NCI-H2196 (cell line): ENCODE measurements around the gene TM4SF4.
"Not testable (repeated sequence)": the region's sequence is repeated elsewhere in the genome, so short reads cannot be mapped to it uniquely, and the experiment has no call there.

Source experiments
- DNase-seq: peaks from one replicate; lab custom pipeline; 2025; ENCODE audit not compliant: unreplicated experiment; lab: John Stamatoyannopoulos, UW

TM4SF4 gene, protein sequence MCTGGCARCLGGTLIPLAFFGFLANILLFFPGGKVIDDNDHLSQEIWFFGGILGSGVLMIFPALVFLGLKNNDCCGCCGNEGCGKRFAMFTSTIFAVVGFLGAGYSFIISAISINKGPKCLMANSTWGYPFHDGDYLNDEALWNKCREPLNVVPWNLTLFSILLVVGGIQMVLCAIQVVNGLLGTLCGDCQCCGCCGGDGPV

DNA sequence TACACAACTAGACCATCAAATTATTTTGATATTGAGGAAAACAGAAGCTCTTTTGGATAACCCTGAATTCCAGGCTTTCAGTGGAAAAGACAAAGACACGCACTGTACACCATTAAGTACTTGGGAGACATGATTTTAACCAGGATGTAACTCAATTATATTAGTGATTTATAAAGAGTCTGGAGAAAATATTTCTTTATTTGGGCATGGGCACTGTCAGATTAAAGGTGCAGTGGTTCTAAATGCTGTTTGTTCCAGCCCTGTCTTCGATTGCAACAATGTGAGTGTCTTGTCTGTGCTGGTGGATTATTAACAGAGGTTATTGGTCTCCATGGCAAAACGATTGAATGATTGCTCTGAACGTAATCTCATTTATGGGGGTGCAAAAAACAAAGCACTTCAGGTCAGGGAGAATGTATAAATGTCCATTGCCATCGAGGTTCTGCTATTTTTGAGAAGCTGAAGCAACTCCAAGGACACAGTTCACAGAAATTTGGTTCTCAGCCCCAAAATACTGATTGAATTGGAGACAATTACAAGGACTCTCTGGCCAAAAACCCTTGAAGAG is at the start of gene TM4SF4:
Gene TM4SF4 (plus strand): TSS at position 448 of the 568 bp plus-strand sequence. CDS start 181 bp downstream, outside the sequence.
- no peak for DNase-seq

DNA sequence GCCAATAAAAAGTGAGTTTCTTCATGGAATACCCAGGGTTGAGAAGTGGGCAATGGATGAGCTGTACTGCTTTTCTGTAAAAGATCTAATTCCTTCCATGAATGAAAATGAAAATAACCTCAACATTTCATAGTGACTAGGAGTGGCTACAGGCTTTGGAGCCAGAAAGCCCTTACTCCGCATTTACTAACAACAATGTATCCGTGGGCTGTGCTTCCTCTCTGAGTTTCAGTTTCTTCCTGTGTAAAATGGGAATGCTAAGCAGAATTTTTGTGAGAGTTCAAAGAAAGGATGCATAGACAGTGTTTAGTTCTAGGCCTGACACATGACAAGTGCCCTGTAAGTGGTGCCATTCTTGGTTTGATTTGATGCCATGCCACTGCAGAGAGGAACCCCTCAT is 49.6 kb upstream of the TM4SF4 start:
- DNase-seq, result no peak

DNA sequence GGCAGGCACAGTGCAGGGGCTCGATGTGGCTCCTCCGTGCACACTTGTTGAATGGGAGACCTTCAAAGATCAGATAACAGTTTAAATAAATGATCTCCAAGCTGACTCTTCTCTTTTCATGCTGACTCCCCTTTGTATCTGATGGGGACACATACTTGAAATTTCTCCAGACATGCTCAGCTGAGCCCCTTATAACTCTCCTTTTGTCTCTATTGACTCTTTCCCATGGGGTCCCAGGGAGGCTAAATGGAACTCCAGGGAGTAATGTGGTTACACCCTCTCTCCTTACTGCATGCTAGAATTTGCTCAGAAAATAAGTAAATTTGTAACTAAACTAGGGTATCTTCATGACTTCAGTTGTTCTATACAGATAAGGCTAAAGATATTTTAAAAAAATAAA is 48.2 kb upstream of the TM4SF4 start:
- no peak for DNase-seq

DNA sequence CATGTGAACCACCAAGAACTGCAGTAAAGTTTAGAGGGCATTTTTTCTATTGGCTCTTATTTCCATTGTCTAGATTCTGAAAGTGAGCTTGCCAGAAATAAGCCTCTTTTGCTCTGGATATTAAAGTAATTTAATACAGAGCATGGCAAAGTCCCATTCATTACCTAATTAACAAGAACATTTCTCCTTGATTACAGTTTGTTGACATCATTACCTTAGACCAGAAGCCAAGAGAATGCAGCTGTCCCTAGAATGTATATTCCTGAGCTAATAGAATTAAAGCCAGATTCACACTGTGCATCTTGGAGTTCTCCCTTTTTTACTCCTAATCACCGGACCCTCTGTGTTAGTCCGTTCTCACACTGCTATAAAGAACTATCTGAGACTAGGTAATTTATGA is 46.4 kb upstream of the TM4SF4 start:
- DNase-seq, result no peak

DNA sequence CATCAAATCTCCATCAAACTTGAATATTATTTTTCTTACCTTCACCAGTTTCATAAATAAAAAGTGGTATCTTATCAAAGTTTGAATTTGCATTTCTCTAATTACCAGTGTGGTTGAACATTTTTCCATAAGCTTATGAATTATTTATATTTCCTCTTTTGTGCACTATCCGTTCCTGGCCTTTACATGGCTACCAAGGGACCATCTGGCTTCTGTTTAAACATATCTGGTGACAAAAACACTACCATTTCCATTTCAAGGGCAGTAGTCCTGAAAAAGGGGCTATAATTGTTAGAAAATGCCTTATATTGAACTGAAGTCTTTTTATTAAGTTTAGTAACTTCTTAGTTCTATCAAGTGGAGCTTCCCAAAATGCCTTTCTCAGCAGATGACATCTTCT is 44.3 kb upstream of the TM4SF4 start:
- no peak for DNase-seq

DNA sequence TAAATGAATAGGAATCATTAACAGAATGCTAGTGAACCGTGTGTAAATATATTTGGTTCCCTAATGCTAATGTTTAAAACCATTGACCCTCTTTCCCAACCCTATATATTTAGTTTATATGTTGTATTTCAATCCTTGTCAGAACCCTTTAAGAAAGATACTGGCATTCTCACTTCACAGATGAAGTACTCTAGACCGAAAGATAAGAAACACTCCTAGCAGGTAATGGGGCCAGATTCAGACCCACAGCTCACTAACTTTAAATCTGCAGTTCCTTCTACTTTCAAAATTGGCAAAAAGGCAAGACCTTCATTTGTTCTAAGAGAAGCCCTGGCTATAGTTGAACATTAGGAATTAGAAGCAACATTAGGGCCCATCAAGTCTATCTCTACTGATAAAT is 42.3 kb upstream of the TM4SF4 start:
- no peak for DNase-seq

DNA sequence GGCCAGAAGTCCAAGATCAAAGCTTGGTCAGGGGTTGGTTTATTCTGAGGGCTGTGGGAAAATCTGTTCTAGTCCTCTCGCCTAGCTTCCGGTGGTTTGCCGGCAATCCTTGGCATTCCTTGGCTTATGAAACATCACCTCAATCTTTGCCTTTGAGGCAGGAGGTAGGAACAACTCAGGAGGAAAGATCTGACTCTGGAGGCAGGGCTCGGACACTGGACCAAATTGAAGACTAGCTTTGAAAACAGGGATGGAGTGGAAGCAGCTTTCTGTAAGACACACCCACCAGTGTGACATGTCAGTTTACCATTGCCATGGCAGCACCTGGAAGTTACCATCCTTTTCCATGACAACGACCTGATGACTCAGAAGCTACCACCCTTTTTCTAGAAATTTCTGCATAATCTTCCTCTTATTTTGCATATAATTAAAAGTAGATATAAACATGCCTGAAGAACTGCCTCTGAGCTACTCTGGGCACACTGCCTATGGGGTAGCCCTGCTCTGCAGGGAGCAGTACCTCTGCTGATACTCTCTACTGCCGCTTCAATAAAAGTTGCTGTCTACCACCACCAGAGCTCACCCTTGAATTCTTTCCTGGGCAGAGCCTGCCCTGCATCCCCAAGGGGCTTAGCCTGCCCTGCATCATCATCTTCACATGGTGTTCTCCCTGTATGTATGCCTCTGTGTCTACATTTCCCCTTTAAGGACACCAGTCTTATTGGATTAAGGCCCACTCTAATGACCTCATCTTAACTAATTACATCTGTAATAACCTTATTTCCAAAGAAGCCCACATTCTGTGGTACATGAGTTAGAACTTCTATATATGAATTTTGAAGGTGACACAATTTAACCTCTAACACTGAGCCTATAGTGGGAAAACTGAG is 38.3 kb upstream of the TM4SF4 start:
- DNase-seq, result no peak

DNA sequence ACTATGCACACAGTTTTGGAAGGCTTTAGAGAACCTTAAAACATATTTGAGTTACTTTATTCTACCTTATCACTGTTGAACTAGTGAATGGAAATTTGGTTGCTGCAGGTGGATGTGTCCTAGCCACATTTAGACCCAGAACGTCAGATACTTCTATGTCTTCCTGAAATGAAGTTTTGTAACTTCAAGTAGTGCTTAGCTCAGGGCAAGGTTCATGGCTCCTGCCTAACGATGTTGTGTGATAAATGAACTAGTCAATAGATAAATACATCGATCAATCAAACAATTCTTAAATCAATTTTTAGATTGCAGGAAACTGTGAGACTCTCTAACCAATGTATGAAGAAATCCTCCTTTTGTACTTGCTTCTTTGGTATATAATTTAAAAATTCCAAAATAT is 37.2 kb upstream of the TM4SF4 start:
- no peak for DNase-seq

DNA sequence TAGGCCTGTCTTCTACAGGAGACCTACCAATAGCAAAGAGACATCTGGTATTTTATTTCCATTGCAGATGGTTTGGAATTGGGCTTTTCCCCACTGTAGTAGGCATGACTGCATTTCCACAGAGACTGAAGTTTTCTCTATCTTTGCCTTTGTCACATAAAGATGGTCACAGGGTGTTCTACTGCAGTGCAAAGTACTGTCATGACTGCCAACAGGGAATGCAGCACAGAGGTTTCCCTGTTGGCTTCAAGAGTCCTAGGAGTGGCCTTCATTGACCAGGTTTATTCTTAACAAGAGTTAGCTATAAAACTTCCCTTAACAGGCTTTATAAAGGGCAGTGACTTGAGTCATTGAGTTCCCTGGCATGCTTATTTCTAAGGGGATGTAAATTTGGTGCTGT is 36.8 kb upstream of the TM4SF4 start:
- DNase-seq, result no peak

DNA sequence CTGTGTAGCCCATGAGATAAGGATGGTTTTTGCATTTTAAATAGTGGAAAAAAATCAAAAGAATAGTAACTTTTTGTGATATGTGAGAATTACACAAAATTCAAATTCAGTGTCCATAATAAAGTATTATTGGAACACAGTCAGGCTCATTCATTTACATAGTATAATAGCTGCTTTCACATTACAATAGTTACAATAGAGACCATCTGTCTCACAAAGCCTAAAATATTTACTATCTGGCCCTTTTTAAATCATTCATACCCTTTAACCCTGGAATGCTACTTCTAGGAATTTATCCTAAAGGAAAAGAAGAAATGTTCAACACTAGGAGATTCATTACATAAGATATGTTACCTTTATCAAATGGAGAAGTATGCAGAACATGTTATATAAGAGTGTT is 35.5 kb upstream of the TM4SF4 start:
- DNase-seq, result no peak

DNA sequence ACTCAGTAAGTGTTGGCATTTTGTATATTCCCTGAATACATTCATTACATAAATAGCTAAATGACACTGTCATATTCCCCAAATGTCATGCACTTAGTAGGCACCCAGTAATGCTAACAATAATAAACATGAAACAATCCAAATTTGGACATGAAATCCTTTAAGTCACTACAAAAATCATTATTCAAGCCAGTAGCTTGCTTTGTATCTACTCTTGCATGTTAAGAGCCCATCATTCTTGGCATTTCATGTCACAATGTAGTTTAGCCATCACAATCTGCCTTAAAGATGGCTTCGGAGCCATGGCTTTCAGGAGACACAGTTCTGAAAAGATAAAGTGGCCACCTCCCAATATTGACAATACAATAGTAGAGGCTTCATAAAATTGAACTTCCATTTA is 32.9 kb upstream of the TM4SF4 start:
- DNase-seq, result no peak

DNA sequence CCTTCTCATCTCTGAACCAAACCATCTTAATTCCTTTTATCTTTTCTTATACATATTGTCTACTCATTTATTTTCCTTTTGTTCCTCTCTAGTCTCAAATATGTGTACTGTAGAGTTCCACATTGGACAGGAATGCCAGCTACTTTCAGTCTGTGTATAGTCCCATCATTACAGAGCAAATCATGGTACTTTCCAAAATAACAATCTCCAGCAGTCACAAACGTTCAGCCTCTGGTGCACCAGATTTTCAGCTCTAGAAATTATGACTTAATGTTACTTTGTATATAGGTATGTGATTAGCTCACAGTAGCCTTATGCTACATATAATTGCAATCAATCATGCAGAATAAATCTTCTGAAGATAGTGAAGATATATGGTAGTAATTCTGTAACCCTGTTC is 32.5 kb upstream of the TM4SF4 start:
- DNase-seq, result no peak

DNA sequence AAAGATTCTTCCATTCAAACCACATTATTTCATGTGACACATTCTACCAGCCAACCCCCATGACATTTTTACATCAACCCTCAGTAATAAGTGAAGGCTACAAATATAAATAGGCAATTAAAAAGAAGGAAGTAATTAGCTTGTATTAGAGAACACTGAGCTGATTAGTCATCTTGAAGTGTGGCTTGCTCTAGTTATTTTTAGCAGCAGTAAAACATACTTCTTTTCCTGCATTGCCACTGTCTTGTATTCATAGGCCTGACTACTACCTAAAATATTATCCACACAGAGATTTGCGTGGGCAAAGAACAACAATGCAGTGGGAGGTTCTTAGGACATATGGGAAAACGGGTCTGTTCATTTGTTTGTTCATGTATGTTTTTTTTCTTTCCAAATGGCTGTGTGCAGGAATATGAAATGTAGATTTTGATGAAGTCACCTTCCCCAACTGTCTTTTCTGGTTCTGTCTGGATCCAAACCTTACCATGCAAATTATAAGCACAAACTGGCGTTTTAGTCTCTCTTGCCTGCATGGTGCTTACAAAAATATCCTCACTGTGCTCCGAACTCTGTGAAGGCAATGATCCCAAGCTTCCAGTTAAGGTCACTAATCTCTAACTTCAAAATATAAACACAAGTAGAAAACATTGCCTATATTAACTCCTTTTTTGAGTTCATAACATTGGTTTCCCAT is 31.5 kb upstream of the TM4SF4 start:
- no peak for DNase-seq

DNA sequence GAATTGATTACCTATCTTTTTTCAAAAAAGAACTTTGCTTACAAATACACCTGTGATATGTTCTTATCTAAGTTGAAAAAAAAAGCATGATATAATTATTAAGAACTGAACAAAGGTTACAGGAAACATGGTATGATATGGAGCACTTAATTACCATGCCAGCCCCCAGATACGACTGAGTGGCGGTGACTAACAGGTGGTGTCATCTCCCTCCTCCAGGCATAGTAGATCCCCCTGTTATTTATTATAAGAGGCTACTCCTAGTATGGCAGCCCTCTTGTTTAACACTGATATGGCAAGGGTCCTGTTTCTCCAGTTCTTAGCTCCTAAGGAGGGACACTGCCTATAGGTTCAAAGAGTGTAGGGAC is 31.0 kb upstream of the TM4SF4 start:
- no peak for DNase-seq

DNA sequence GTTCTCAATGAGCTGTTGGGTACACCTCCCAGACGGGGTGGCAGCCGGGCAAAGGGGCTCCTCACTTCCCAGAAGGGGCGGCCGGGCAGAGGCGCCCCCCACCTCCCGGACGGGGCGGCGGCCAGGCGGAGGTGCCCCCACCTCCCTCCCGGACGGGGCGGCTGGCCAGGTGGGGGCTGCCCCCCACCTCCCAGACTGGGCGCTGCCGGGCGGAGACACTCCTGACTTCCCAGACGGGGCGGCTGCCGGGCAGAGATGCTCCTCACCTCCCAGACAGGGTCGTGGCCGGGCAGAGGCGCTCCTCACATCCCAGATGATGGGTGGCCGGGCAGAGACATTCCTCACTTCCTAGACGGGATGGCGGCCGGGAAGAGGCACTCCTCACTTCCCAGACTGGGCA is 29.6 kb upstream of the TM4SF4 start:
- DNase-seq, result not testable (repeated sequence)

DNA sequence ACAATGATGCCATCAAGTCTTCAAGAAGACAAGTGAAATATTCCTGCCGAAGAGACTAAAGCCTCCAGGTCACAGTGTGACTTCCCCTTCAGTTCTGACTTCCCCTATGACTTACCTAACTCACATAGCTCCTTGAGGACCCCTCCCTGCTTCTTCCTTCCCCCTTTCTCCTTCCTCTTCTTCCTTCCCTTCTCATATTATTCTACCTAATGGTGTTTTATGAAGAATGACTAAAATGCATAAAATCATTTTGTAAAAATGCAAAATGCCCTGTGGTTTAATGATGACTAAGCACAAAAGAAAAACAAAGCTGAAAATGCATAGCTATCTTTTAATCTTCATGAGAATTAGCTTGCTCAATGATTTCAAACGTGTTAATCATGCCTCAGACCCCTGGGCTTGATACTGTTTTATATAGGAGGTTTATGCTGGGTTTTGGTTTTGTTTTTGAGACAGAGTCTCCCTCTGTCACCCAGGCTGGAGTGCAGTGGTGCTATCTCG is 26.1 kb upstream of the TM4SF4 start:
- DNase-seq, result no peak

DNA sequence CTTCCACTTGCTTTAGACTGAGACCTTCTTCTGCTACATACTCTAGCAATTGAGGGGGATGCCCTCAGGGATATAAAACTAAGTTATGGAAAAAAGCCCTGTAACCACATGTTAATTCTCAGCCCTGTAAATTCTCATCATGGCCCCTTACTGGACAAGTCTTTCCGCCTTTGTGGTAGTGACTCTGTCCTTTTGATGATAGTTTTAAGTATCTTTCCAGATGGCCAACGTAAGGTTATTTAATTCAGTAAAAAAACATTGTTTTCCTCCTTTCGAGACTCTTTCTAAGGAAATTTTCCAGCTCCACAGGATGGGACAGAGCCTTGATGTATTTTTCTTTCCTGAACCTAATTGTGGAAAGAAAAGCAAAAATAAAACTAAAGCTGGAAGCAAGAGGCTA is 25.3 kb upstream of the TM4SF4 start:
- no peak for DNase-seq

DNA sequence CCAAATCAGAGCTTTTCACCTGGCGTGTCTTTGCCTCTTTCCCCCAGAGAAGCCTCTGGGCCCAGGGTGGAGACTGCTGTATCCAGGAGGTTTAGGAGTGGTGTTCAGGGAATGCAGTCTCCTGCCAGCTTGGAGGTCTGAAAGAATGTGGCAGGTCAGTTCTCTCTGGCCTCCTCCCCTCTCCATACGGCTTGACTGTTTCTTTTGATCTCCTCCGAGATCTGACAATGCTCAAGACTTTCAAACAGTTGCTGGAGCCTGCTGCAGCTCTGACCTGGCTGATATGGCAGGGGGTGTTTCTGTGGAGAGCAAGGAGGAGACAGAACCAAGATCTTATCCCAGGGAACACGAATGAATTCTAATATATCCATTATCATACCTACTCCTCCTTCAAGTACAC is 24.7 kb upstream of the TM4SF4 start:
- DNase-seq, result no peak

DNA sequence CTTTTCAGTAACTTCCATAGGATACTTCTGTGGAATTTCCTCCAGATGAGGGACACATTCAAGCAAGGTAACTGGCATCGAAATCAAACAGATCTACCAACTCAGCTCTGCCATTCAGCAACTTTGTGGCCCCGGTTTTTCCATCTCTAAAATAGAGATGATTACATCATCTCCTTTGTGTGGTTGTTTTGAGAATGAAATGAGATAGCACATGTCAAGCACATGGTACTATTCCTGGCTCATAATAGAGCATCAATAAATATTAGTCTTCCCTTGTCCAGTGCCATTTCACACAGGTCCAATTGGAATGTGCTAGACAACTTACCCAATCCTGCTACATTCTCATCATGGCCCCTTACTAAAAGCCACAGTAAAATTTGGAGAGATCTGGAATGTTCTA is 24.2 kb upstream of the TM4SF4 start:
- no peak for DNase-seq

DNA sequence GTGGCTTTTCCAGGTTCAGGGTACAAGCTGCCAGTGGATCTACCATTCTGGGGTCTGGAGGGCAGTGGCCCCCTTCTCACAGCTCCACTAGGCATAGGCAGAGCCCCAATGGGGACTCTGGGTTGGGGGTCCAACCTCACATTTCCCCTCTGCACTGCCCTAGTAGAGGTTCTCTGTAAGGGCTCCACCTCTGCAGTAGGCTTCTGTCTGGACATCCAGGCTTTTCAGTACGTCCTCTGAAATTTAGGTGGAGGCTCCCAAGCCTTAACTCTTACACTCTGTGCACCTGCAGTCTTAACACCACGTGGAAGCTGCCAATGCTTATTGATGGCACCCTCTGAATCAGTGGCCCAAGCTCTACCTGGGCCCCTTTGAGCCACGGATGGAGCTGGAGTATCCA is 22.5 kb upstream of the TM4SF4 start:
- DNase-seq, result no peak

DNA sequence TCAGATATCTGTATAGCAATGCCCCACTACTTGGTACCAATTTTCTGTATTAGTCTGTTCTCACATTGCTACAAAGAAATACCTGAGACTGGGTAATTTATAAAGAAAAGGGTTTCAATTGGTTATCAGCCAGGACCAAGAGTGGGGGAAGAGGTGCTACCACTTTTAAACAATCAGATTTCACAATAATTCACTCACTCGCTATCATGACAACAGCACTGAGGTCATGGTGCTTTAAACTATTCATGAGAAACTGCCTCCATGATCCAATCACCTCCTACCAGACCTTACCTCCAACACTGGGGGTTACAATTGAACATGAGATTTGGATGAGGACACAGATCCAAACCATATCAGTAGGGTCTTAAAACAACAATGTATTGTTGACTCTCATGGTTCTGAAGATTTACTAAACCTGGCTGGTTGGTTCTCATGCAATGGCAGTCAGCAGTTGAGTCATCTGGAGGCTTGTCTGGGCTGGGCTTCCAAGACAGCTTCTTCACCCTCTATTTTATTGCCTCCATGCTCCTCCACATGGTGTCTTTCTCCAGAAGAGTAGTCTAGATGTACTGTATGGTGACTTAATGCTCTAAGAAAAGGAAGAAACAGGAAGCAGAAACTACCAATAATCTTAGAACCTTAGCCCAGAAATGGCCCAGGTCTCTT is 21.2 kb upstream of the TM4SF4 start:
- no peak for DNase-seq
